Neural progenitor cell (in vitro differentiated cells): ENCODE data around the gene CPEB2. TPM values are rescaled to one million over a fixed set of nuclear protein-coding genes. Genes with fewer than 3 reads are reported as not detected.

ENCODE experiments used
- DNase-seq: peaks from one replicate; pipeline ENCODE4 v3.0.0-alpha.2; 2016; ENCODE audit warnings: low spot score
- H2AFZ ChIP-seq: fragments of 200-600 bp; sonication (generic); replicated peaks from 2 replicates; pipeline ENCODE4 v1.6.1; 2016; ENCODE audit warnings: antibody characterized with exemption
- H3F3A ChIP-seq: fragments of 200-600 bp; sonication (generic); 2 replicates; pipeline ENCODE4 v1.6.1; 2016; ENCODE audit warnings: antibody characterized with exemption, low read depth
- H3K27ac ChIP-seq: fragments of 200-600 bp; sonication (generic); 2 replicates; pipeline ENCODE4 v1.5.1; 2016; ENCODE audit warnings: mild to moderate bottlenecking
- H3K27me3 ChIP-seq: fragments of 200-600 bp; sonication (generic); 2 replicates; pipeline ENCODE4 v1.6.1; 2016; ENCODE audit warnings: mild to moderate bottlenecking, moderate library complexity
- H3K36me3 ChIP-seq: fragments of 200-600 bp; sonication (generic); 2 replicates; pipeline ENCODE4 v1.5.1; 2016
- H3K4me1 ChIP-seq: fragments of 200-600 bp; sonication (generic); 2 replicates; pipeline ENCODE4 v1.6.1; 2016; ENCODE audit warnings: mixed run types
- H3K4me2 ChIP-seq: fragments of 200-600 bp; sonication (generic); 2 replicates; pipeline ENCODE4 v1.6.1; 2016
- H3K4me3 ChIP-seq: fragments of 200-600 bp; sonication (generic); 2 replicates; pipeline ENCODE4 v1.5.1; 2016
- H3K79me2 ChIP-seq: fragments of 200-600 bp; sonication (generic); 2 replicates; pipeline ENCODE4 v1.6.1; 2016; ENCODE audit warnings: low read depth
- H3K9ac ChIP-seq: fragments of 200-600 bp; sonication (generic); 2 replicates; pipeline ENCODE4 v1.6.1; 2016
- H3K9me3 ChIP-seq: fragments of 200-600 bp; sonication (generic); 2 replicates; pipeline ENCODE4 v1.5.1; 2016; ENCODE audit warnings: low read depth
- H4K20me1 ChIP-seq: fragments of 200-600 bp; sonication (generic); 2 replicates; pipeline ENCODE4 v1.6.1; 2016; ENCODE audit warnings: low read depth
- H3K27ac Mint-ChIP-seq: 3 replicates; pipeline ENCODE4 v1.8.0; 2021; ENCODE audit warnings: mixed read lengths
- H3K27me3 Mint-ChIP-seq: 2 replicates; pipeline ENCODE4 v1.8.0; 2022; ENCODE audit warnings: low read depth, mild to moderate bottlenecking, inconsistent platforms, moderate library complexity, mixed read lengths; ENCODE audit not compliant: insufficient read depth
- H3K36me3 Mint-ChIP-seq: 3 replicates; pipeline ENCODE4 v1.8.0; 2021; ENCODE audit warnings: mixed read lengths
- H3K4me1 Mint-ChIP-seq: 3 replicates; pipeline ENCODE4 v1.8.0; 2021; ENCODE audit warnings: mixed read lengths
- H3K4me3 Mint-ChIP-seq: 3 replicates; pipeline ENCODE4 v1.8.0; 2021; ENCODE audit warnings: mild to moderate bottlenecking, moderate library complexity, mixed read lengths
- H3K9me3 Mint-ChIP-seq: 3 replicates; pipeline ENCODE4 v1.8.0; 2020; ENCODE audit warnings: mixed read lengths
- CTCF ChIP-seq: fragments of 200-600 bp; sonication (generic); IDR thresholded peaks from 2 replicates; pipeline ENCODE4 v1.5.1; 2017; ENCODE audit warnings: antibody characterized with exemption, mild to moderate bottlenecking
- EZH2 ChIP-seq: fragments of 200-600 bp; sonication (generic); IDR thresholded peaks from 2 replicates; pipeline ENCODE4 v1.6.1; 2017; ENCODE audit warnings: antibody characterized with exemption, mild to moderate bottlenecking, moderate library complexity
- EZH2phosphoT487 ChIP-seq: fragments of 200-600 bp; sonication (generic); IDR thresholded peaks from 2 replicates; pipeline ENCODE4 v1.6.1; 2017; ENCODE audit warnings: antibody characterized with exemption
- total RNA-seq: library from RNA; depleted of rRNA; stranded (reverse); fragments of >200 nt; gene quantifications from 2 replicates; pipeline ENCODE4 v1.2.3, GENCODE V29; 2015; ENCODE audit warnings: low replicate concordance

The CPEB2 gene
- total RNA-seq, 1 donor from 2014 or later, result 1.9 TPM

DNA sequence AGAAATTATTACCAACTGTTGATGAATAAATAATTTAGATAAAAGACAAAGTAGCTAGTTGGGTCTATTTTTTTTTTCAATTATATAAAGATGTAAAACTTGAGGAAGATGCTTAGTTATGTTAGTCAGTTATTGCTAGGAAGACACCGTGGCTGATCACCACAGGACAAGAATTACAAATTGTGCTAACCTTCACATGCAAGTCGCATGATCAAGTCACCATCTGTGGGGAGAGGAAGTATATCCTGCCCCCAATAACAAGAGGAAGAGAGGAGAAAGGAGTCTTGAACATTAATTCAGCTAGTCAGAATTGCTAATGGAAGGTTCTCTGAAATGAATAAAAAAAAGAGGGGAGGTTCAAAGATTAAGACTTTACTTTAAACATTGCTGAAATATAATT lies 52.3 kb downstream of the CPEB2 start:
- peaks cover 3% of the 10 kb centered on the region for H3K36me3 Mint-ChIP-seq
- no peak for DNase-seq
- Histone ChIP-seq H3K4me2 (no peak overlapping the region), H3K27me3 (no peaks in the 10 kb centered on the region), H3K36me3 (peaks cover 3% of the 10 kb centered on the region), H3K9me3 (no peaks in the 10 kb centered on the region), H2AFZ (no peak overlapping the region), H3K79me2 (no peaks in the 10 kb centered on the region), H3K27ac (no peak overlapping the region), H3K9ac (no peak overlapping the region), H4K20me1 (no peaks in the 10 kb centered on the region), H3K4me3 (no peak overlapping the region), H3F3A (no peaks in the 10 kb centered on the region), H3K4me1 (no peaks in the 10 kb centered on the region)
- no peaks in the 10 kb centered on the region for H3K27me3 Mint-ChIP-seq
- H3K27ac Mint-ChIP-seq, result no peak overlapping the region
- TF ChIP-seq EZH2, result no peak
- no peak for TF ChIP-seq CTCF
- TF ChIP-seq EZH2phosphoT487, result no peak
- no peaks in the 10 kb centered on the region for H3K4me1 Mint-ChIP-seq
- peaks cover 1% of the 10 kb centered on the region for H3K9me3 Mint-ChIP-seq
- no peak overlapping the region for H3K4me3 Mint-ChIP-seq

DNA sequence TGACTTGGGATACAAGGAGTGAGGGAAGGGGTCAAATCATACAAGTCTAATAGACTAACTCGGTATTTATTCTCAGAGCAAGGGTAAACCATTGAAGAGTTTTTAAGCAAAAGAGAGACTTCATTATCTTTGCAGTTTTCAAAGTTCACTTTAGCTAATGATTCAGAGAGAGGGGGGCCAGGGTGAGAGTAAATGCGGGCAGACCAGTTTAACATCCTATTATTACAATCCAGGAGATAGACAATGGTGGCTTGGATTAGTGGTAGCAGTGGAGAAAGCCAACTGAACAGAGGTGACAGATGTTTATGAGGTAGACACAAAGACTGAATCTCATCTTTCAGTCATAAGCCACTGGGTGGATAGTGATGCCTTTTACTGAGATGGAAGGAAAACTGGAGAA lies 57.9 kb downstream of the CPEB2 start:
- H3K36me3 ChIP-seq, result peaks cover 3% of the 10 kb centered on the region
- no peak overlapping the region for H3K4me3 ChIP-seq
- no peak overlapping the region for H3K27ac ChIP-seq

GRCh38 chr4:15063341-15063740 lies 61.1 kb downstream of the CPEB2 start:
- Histone ChIP-seq H3F3A (no peaks in the 10 kb centered on the region), H3K27me3 (no peaks in the 10 kb centered on the region), H3K4me3 (no peak overlapping the region), H3K36me3 (peaks cover under 1% of the 10 kb centered on the region), H4K20me1 (no peaks in the 10 kb centered on the region), H3K79me2 (no peaks in the 10 kb centered on the region), H3K9ac (no peak overlapping the region), H3K4me2 (no peak overlapping the region), H3K4me1 (no peaks in the 10 kb centered on the region), H3K27ac (no peak overlapping the region), H3K9me3 (no peaks in the 10 kb centered on the region), H2AFZ (no peak overlapping the region)
- Mint-ChIP-seq H3K36me3 (peaks cover 3% of the 10 kb centered on the region), H3K4me3 (no peak overlapping the region), H3K9me3 (peaks cover 1% of the 10 kb centered on the region), H3K27ac (no peak overlapping the region), H3K27me3 (no peaks in the 10 kb centered on the region), H3K4me1 (no peaks in the 10 kb centered on the region)
- no peak for TF ChIP-seq CTCF
- TF ChIP-seq EZH2phosphoT487, result no peak
- TF ChIP-seq EZH2, result no peak
- DNase-seq, result no peak

More for the DNA sequence above, 57.9 kb downstream of the CPEB2 start:
- peaks cover 1% of the 10 kb centered on the region for H3K9me3 Mint-ChIP-seq
- H3K27me3 Mint-ChIP-seq, result no peaks in the 10 kb centered on the region
- Histone ChIP-seq H3K9ac (no peak overlapping the region), H4K20me1 (no peaks in the 10 kb centered on the region), H3K27me3 (no peaks in the 10 kb centered on the region), H2AFZ (no peak overlapping the region), H3K4me1 (no peaks in the 10 kb centered on the region), H3K9me3 (no peaks in the 10 kb centered on the region), H3F3A (no peaks in the 10 kb centered on the region), H3K4me2 (no peak overlapping the region), H3K79me2 (no peaks in the 10 kb centered on the region)
- no peak overlapping the region for H3K4me3 Mint-ChIP-seq
- no peaks in the 10 kb centered on the region for H3K4me1 Mint-ChIP-seq
- peaks cover 3% of the 10 kb centered on the region for H3K36me3 Mint-ChIP-seq
- H3K27ac Mint-ChIP-seq, result no peak overlapping the region
- TF ChIP-seq EZH2phosphoT487 (no peak), CTCF (no peak), EZH2 (no peak)
- no peak for DNase-seq
